ENCODE measurements around the gene LETM1. TPM values are rescaled to one million over a fixed set of nuclear protein-coding genes. Genes with fewer than 3 reads are reported as not detected.

The LETM1 gene
- total and polyA plus RNA-seq, 2 of the 13 experiments (the other 11 are each of a cell fraction or from before 2014, with no cell fraction given), result 9.7 to 41.6 TPM

GRCh38 chr4:1766106-1767060, 89.6 kb downstream of the LETM1 start (continued):
- no peak for TF ChIP-seq SNAPC4 (CRISPR knock-in tag; IDR thresholded peaks at IDR 0.05)
- no peak for TF ChIP-seq TOPORS (CRISPR knock-in tag; IDR thresholded peaks at IDR 0.05)
- TF ChIP-seq SMAD3 (CRISPR knock-in tag; IDR thresholded peaks at IDR 0.05), result no peak
- peak; percentile 57 for TF ChIP-seq DR1 (CRISPR knock-in tag; IDR thresholded peaks at IDR 0.05)
- TF ChIP-seq ZNF556 (CRISPR knock-in tag; IDR thresholded peaks at IDR 0.05; ENCODE audit: borderline replicate concordance), result peak; percentile 59; the same call in 1 of the 2 replicates
- no peak for TF ChIP-seq ZFYVE20 (CRISPR knock-in tag; IDR thresholded peaks at IDR 0.05; ENCODE audit: borderline replicate concordance, low read depth)
- no peak for TF ChIP-seq ZNF263 (CRISPR knock-in tag; IDR thresholded peaks at IDR 0.05)
- TF ChIP-seq GMEB2 (CRISPR knock-in tag; IDR thresholded peaks at IDR 0.05; ENCODE audit: low read depth), result no peak
- no peak for TF ChIP-seq JUNB (CRISPR knock-in tag; IDR thresholded peaks at IDR 0.05; ENCODE audit: borderline replicate concordance)
- TF ChIP-seq ZFP82 (CRISPR knock-in tag; IDR thresholded peaks at IDR 0.05; ENCODE audit: borderline replicate concordance), result no peak
- TF ChIP-seq MEF2D (CRISPR knock-in tag; IDR thresholded peaks at IDR 0.05), result no peak
- TF ChIP-seq THAP8 (CRISPR knock-in tag; IDR thresholded peaks at IDR 0.05; ENCODE audit: borderline replicate concordance), result 0 out of 2 replicates have a peak, but pooled peaks have one; percentile 63
- TF ChIP-seq ZNF280B (CRISPR knock-in tag; IDR thresholded peaks at IDR 0.05; ENCODE audit: borderline replicate concordance), result no peak
- TF ChIP-seq HOMEZ (CRISPR knock-in tag; IDR thresholded peaks at IDR 0.05; ENCODE audit: low read depth), result no peak
- TF ChIP-seq PLRG1 (conservative IDR thresholded peaks at IDR 0.05), result no peak
- peak; percentile 56; the same call in 1 of the 2 replicates for TF ChIP-seq CCDC6 (CRISPR knock-in tag; IDR thresholded peaks at IDR 0.05)
- TF ChIP-seq SP140L (CRISPR knock-in tag; IDR thresholded peaks at IDR 0.05; ENCODE audit: borderline replicate concordance), result no peak
